SU-DHL-6 (cell line): Measurements from ENCODE around the gene LATS2.

Experiments
- EZH2phosphoT487 ChIP-seq: fragments of 200-600 bp; sonication (generic), shearing (Covaris generic); conservative IDR thresholded peaks from 2 replicates; pipeline ENCODE4 v1.6.1; 2018; ENCODE audit warnings: mild to moderate bottlenecking, antibody characterized with exemption, low read length, moderate library complexity, mixed read lengths
- TF ChIP-seq, protein P1 (sequence below): fragments of 200-600 bp; sonication (generic); IDR thresholded peaks from one replicate; pipeline ENCODE4 v1.5.1; 2017; ENCODE audit warnings: antibody characterized with exemption, mild to moderate bottlenecking, low read length, moderate library complexity; ENCODE audit not compliant: insufficient read depth, poor library complexity, severe bottlenecking

DNA sequence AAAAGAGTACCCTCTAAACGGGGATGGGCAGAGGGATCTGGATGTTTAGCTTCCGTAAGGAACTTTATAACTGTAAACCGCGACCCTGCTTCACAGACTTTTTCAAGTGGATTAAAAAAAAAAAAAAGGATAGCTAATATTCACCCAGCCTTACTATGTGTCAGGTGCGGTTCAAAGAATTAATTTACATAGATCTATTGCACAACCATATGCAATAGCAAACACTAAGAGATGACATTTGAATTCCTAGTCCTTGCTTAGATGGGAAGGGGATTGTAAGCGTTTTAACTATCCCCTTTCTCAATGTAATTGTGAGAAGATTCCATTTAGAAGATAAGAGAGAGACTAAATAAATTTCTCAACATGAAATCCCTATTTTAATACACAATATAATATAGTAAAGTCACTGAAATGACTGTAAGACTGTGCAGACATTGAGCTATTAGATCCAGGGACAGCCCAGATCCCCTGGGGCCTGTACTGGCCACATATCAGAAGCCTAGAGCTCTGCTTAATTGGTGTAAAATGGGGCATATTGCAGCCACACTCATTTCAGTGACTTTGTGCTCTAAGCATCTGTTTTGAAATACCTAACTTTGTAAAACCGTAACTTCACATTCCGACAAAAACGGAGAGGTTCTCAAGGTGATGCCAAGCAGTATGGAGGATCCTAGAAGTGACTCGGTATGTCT lies 13.6 kb downstream of the LATS2 start:
- TF ChIP-seq, protein P1, sequence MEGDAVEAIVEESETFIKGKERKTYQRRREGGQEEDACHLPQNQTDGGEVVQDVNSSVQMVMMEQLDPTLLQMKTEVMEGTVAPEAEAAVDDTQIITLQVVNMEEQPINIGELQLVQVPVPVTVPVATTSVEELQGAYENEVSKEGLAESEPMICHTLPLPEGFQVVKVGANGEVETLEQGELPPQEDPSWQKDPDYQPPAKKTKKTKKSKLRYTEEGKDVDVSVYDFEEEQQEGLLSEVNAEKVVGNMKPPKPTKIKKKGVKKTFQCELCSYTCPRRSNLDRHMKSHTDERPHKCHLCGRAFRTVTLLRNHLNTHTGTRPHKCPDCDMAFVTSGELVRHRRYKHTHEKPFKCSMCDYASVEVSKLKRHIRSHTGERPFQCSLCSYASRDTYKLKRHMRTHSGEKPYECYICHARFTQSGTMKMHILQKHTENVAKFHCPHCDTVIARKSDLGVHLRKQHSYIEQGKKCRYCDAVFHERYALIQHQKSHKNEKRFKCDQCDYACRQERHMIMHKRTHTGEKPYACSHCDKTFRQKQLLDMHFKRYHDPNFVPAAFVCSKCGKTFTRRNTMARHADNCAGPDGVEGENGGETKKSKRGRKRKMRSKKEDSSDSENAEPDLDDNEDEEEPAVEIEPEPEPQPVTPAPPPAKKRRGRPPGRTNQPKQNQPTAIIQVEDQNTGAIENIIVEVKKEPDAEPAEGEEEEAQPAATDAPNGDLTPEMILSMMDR, result no peak
- no peak for TF ChIP-seq EZH2phosphoT487
